Measurements from ENCODE around the gene CTPS2.
A peak's percentile ranks its signal among the peaks of the same experiment; 100 is the strongest.

Gene CTPS2

DNA sequence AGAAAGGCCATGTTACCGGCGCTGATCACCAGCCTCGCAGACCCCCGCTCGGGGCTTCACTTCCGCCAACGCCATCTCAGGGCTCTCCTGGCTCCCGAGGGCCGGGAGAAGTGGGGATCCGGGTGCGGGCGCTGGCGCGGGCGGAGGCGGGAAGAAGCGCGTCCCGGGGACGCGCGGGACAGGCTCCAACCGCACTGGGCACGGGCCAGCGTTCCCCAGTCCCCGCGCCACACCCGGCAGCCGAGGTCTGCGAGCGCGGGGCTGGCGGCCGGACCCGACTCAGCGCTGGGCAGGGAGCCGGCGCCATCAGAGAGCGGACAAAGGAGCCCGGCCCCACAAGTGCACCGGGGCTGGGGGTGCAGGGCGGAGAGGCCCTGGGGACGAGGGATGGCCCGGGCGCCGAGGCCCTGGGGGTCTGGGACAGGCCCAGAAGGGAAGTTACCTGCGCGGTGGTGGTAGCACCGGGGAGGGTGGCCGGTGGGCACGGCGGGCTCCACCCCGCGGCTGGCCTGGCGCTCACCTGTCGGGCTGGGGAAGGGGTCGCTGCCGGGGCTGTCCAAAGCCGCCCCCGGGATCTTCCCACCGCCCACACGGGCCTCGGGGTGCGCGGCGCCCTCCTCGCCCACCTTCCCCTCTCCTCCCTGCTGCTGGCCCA lies 449 bp downstream of the CTPS2 start:
- DNase-seq, result no peak

DNA sequence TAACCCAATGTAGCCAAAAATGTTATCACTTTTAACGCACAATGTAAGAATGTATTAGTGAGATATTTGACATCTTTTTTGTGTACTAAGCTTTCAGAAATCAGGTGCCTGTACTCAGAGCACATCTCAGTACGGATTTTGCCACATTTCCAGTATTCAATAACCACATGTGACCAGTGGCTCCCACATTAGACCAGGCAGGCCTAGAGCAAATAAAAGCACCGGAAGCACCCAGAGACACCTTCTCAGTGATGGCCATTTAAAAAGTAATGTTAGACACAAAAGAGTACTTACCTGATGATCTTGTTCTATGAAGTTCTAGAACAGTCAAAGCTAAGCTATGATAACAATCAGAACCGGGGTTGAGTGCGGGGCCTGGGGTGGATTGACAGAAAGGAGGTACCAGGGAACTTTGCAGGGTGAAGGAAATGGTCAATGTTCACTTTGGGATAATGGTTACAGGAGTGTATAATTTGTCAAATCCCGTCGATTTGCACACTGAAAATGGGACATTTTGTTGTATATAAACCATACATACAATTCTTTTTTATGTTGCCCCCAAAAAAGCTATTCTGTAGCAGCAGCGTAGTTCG lies 1.2 kb downstream of the CTPS2 start:
- DNase-seq, result no peak

DNA sequence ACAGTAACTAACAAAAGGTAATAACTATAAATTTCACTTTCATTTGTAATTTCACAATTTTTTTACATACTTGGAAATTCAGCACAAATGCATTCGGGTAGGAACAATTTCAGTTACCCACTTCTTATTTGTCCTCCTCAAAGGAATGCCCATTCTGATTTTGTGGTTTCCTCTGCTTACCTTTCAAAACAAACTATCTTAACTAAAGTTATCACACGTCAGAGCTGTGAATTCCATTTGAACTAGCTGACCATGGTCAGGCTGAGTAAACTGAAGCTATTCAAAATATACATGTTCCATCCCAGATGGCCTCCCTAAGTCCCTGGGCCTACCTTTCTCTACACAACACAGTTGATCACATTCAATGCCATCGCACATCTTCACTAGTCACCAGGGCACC lies 4.5 kb downstream of the CTPS2 start:
- no peak for DNase-seq

DNA sequence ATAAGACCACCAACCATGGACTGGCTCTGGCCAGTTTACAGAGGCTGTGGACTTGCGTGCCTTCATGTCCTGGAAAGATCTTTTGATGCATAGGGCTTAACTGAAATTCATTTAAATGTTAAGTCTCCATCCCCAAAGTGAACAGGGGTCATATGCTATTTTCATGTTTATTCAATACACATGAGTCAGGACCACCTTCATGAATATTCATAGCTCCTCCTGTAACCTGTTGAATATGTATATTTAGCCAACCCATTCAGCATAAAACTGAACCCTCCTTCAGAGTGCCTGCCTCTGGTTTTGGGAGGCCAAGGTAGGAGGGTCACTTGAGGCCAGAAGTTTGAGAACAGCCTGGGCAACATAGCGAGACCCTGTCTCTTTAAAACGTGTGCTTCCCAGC lies 7.1 kb downstream of the CTPS2 start:
- DNase-seq, result no peak

DNA sequence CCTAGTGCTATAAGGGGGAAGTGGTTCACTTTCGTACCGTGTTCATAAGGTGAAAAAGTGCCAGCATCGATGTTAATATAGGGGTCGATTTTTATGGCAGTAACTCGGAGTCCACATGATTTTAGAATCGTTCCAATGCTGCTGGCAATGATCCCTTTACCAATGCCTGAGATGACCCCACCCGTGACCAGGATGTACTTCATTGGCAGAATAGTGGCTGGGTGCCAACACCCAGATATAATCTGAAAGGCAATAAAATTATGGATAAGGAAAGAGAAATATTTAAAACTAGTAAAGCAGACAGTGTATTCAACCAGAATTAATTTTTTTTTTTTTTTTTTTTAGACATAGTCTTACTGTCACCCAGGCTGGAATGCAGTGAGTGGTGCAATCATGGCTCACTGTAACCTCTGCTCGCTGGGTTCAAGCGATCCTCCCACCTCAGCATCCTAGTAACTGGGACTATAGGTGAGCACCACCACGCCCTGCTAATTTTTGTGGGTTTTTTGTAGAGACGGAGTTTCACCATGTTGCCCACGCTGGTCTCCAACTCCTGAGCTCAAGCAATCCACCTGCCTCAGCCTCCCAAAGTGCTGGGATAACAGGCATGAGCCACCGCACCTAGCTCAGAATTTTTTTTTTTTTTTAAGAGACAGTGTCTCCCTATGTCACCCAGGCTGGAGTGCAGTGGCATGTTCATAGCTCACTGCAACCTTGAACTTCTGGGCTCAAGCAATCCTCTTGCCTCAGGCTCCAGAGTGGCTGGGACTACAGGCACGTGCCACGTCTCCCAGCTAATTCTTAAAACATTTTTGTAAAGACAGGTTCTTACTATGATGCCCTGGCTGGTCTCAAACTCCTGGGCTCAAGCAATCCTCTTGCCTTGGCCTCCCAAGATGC lies 9.5 kb downstream of the CTPS2 start:
- no peak for DNase-seq

DNA sequence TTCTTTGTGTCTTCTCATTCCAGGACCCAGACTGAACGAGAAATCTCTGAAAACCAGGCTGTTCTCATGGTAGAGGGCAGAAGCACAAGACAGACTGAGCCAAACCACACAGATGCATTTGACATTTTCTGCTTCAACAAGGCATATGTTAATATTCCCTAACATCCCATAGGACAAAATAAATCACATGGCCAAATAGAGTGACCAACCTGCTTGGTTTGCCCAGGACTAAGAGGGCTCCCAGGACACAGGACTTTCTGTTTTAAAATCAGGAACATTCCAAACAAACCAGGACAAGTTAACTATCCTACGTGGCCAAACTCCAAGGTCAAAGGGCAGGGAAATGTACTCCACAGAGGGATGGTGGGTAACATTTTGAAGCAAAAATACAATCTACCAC lies 11.7 kb downstream of the CTPS2 start:
- DNase-seq, result no peak

DNA sequence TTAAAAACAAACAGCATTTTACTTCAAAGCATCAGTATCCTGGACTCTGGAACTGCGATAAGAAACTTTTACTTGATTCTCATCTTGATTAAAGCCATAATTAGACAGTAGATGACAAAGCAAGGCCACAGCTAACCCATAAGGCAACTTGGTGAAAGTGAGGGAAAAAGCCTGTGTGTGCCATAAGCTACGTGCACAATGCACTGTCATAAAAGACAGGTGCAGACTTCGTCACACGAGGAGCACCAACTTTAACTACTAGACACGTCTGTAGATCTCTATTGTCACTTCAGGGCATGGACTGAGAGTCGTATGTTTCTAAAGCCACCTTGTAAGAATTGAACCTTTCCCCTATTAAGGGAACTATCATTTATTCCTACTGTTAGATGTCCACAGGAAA lies 13.1 kb downstream of the CTPS2 start:
- no peak for DNase-seq

DNA sequence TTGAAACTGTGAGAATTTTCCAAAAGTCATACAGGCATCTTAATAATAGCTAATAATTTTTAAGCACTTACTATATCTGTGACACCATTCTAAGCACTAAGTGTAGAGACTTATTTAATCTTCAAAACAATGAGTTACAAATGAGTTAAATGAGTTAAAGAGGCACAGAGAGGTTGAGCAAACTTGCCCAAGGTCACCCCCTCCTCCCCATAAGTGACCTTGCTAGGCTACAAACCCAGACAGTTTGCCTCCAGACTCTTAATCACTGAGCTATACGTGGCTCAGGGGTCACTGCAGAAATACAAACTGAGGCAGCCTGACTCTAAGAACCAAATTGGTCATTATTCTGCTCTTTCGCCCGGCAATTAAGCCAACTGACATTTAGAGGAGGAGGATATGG lies 15.5 kb downstream of the CTPS2 start:
- no peak for DNase-seq

DNA sequence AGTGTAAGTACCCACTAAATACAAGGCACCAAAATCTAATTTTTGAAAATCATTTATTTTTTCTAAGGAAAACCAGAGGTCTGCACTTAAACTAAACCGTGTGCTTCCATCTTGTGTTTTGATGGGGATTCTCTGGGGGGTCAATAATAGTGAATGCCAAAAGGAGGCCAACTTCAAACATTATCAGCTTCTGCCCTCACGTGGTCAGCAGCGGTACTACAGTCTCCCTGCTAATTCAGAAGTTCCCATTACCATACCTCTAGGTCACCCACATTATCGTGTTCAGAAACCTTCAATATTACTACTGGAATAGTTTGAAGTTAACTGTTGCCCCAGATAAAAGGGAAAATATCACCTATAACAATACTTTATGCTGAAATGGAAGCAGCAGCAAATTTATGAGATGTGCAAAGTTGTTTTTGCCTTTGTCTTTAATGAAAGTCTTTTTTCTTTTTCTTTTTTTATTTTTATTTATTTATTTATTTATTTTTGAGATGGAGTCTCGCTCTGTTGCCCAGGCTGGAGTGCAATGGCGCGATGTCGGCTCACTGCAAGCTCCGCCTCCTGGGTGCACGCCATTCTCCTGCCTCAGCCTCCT lies 17.3 kb downstream of the CTPS2 start:
- DNase-seq, result peak; percentile 44 to 52

DNA sequence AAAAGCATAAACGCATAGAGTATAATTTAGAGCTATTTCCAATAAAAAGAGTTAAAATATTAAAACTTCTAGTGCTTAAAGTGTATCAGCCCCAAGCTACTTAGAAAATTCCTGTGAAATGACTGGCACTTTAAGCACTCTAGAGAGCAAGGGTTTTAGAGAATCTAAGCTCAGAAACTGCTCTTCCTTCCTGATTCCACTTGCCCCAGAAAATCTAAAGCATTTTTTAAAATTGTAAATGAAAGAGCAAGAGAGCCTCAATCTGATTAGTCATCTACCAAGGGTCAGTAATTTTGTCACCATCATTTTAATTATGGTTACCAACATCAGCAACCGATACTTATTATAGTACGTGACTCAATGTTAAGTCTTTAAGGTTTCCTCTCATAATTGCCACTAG lies 25.0 kb downstream of the CTPS2 start:
- DNase-seq, result no peak

DNA sequence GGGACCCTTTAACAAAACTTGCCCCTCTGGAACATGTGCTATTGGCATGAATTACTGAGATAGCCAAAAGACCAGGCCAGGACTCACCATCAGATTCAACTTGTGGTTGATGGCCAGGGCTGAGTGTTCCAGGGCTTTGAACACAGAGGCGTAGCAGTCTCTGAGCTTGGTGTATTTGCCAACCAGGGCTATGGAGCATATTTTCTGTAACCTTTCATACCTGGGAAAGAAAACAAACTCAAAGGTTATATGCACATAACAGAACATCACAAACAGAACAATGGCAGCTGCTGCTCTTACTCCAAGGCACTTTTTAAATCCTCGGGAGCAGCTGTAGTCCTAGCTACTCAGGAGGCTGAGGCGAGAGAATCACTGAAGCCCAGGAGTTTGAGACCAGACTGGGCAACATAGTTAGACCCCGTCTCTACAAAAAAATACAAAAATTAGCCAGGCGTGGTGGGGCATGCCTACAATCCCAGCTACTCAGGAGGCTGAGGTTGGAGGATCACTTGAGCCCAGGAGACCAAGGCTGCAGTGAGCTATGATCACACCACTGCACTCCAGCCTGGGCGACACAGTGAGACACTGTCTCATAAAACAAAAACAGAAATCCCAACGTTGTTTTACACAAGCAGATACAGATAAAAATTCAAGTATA lies 29.3 kb downstream of the CTPS2 start:
- DNase-seq, result no peak

DNA sequence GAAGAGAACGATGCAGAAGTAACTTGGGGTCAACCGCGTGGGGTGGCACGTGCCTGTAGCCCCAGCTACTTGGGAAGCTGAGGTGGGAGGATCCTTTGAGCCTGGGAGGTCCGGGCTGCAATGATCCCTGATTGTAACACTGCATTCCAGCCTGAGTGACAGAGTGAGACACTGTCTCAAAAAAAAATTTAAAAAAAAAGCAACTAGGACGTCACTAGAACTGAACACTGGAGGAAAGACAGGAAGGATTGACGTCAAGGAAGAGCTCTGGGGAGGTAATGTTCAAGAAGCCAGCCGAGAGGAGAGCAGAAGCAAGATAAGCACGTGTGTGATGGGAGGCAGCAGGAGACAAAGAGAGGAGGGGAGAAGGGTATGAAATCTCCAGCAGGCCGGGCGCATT lies 33.8 kb downstream of the CTPS2 start:
- no peak for DNase-seq

DNA sequence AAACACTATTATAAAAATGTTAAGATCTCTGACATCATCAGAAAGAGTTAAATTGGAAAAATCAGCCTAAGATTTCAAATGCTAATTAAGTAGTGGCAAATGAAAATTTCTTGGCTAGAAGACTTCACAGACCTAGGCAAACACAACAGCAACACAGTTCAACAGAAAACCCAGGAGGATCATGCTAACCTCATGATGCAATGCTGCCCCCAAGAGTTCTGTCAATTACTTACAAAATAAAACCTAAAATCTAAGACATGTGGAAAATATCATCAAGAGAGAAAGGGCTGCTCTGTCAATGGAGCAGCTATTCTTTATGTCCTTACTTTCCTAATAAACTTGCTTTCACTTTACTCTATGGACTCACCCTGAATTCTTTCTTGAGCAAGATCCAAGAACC lies 41.5 kb downstream of the CTPS2 start:
- DNase-seq, result peak in 1 of 2 donors; percentile 36

DNA sequence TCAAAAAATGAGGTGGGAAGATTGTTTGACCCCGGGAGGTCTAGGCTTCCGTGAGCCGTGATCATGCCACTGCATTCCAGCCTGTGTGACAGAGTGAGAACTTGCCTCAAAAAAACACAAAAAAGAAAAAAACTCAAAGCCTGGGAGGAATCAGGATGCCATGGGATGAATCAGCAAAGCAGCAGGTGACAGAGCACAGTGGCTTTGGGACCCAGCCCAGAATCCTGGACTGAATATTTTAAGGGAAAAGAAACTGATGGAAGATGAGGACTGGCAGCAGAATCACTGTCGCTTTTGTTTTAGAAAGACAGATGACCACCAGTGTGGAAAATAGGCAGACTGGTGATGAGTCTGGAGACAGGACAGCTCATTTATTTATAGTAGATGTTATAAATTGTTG lies 45.9 kb downstream of the CTPS2 start:
- no peak for DNase-seq

DNA sequence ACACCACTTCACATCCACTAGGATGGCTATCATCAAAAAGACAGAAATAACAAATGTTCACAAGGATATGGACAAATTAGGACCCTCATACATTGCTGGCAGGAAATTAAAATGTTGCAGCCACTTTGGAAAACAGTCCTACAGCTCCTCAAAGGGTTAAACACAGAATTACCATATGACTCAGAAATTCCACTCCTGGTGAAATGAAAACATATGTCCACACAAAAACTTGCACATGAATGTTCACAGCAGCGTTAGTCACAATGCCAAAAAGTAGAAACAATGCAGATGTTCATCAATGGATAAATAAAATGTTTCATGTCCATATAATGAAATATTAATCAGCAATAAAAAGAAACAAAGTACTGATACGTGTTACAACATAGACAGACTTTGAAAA lies 47.4 kb downstream of the CTPS2 start:
- no peak for DNase-seq

DNA sequence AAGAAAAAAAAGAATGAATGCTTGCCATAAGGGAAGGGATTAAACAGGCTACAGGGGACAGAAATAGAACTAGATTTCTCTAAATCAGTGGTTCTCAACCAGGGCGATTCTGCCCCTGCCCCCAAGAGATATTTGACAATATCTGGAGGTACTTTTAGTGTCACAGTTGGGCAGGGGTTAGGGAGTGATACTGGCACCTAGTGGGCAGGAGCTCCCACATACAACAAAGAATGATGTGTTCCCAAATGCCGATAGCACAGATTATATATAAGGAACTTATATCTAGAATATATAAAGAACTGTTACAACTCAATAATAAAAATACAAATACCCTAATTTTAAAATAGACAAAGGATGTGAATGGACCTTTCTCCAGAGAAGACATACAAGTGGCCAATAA lies 47.8 kb downstream of the CTPS2 start:
- no peak for DNase-seq

DNA sequence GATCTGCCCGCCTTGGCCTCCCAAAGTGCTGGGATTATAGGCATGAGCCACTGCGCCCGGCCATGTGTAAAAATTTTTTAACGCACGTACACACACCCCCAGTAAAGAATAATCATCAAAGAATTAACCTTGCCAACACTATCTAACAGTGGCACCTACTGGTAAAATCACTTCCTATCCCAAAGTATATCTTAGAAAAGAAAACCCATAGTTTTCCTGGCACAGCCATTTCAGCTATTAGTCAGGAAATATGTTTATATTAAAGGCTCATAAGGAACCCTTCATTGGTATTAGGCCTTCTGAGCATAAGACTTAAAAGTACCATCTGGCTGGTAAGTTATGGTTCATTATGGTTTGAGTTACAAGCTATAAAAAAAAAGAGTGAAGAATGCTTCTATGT lies 48.4 kb downstream of the CTPS2 start:
- DNase-seq, result no peak

DNA sequence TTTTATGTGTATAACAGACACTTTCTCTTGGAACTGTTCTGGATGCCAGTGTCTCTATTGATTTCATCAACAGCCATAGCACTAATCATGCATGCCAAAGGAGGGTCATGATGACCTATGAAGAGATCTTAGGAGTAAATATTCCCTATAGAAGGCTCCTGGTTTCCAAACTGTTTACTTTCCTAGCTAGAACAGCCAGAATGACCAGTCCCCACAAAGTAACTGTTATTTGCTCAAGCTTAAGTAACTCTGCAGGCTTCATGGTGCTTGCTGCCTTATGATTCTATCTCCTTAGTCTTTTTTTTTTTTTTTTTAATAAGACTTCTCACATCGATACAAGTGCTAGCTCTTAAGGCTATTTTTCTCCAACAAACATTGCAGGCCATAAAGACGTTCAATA lies 50.1 kb downstream of the CTPS2 start:
- DNase-seq, result no peak

DNA sequence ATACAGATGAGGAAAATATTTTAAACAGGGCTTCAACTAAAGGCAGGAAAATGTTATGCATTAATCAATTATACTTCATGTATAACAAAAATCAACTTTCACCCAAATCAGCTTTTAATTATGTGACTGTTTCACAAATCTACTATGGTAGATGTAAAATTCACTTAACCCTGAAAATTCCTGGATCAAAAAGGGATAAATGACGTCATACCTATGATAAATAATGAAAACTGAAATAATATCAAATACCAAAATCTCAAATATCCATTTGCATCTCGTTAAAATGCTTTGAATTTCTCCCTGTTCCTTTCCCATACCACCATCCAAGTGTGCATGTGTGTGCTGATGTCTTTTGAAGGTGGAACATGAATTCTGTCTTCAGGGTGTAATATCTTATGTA lies 51.0 kb downstream of the CTPS2 start:
- no peak for DNase-seq

DNA sequence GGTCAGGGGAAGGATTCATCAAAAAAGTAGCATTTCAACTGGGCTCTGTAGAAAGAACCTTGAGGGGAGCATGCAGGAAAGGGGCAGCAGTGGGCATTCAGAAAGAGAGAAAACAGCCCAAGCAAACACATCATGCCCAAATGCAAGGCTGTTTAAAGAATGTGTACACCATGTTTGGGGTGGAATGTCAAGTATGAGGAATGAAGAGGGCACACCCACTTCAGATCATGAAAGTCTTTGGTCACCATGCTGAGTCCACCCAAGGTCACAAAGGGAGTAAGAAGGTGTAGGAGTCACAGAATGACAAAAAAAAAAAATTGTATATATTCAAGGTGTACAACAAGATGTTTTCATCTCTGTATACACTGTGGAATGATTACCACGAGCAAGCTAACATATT lies 53.1 kb downstream of the CTPS2 start:
- no peak for DNase-seq

DNA sequence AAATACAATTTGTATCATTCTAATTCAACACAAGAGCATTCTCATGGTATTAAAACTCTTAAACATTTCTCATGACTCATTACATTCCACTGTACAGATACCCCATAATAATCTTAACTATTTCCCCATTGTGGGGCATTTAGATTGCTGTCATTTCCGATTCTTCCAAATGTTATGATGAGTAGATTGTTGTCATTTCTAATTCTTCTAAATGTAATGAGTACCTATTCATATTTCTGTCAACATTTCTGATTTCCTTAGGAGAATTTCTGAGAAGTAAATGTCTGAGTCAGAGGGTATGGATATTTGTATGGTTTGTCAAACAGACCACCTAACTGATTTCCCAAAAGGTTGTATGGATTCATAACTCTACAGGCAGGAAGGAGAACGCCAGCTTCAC lies 54.2 kb downstream of the CTPS2 start:
- DNase-seq, result no peak

DNA sequence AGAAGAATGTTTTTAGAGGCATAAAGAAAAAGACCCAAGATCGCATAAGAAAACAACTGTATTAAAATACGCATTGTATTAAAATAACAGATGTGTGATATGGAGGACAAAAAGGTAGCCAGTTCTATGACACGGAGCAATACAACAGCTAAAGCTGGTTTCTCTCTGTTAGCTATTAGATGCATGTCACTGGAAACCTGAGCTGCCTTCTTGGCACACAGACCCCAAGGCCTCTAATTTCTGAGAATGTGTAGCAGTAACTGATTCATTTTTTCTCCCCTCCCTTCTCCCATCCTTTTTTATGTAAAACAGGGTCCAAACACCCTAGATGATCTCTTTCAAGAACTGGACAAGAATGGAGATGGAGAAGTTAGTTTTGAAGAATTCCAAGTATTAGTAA lies 58.4 kb downstream of the CTPS2 start:
- DNase-seq, result no peak

DNA sequence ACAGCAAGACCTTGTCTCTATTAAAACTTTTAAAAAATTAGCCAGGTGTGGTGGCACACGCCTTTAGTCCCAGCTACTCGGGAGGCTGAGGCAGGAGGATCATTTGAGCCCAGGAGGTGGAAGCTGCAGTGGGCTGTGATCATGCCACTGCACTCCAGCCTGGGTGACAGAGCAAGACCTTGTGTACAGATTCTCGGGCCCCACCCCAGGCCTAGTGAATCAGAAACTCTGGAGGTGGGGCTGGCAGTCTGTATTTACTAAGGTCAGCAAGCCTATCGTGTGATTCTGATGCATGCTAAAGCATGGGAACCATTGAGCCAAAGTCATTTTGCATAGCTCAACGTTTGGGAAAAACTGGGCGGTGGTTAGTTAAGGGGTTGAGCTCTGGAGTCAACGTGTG lies 59.0 kb downstream of the CTPS2 start:
- no peak for DNase-seq

Data from CD4-positive, alpha-beta T cell treated with Interleukin-1 beta for 1 hour (primary cell).